GM12878 (cell line): ENCODE measurements around the gene TRIM43B.
"Not testable (repeated sequence)": the region's sequence is repeated elsewhere in the genome, so short reads cannot be mapped to it uniquely, and the experiment has no call there.

Experiments used
- EP300 ChIP-seq, 2 experiments: fragments of 150-350 bp in 1 of 2; IDR thresholded peaks; 2 replicates each; pipeline ENCODE4 v1.6.1; 2011 to 2012; ENCODE audit warnings: low read depth in 2 of 2, low read length in 2 of 2, borderline replicate concordance in 1 of 2, improper control_type of control experiment in 1 of 2, inconsistent platforms in 1 of 2; ENCODE audit not compliant: control insufficient read depth in 1 of 2
- MTA3 ChIP-seq: IDR thresholded peaks from 2 replicates; pipeline ENCODE4 v1.6.1; 2012; ENCODE audit warnings: low read length, inconsistent platforms, borderline replicate concordance
- SMAD5 ChIP-seq: IDR thresholded peaks from 2 replicates; pipeline ENCODE4 v1.6.1; 2016; ENCODE audit warnings: antibody characterized with exemption, low read depth

GRCh38 chr2:95492076-95492475 lies 7.5 kb upstream of the TRIM43B start:
- TF ChIP-seq EP300 (IDR thresholded peaks at IDR 0.05; ENCODE audit: borderline replicate concordance in 1 of 2, control insufficient read depth in 1 of 2, low read depth in 2 of 2, low read length in 2 of 2); MTA3; SMAD5: not testable (repeated sequence)
